ENCODE results near the gene EVX2. TPM values are rescaled to one million over a fixed set of nuclear protein-coding genes. Genes with fewer than 3 reads are reported as not detected.

EVX2 gene
- total RNA-seq, 2 experiments from 2014 or later, result not detected

DNA sequence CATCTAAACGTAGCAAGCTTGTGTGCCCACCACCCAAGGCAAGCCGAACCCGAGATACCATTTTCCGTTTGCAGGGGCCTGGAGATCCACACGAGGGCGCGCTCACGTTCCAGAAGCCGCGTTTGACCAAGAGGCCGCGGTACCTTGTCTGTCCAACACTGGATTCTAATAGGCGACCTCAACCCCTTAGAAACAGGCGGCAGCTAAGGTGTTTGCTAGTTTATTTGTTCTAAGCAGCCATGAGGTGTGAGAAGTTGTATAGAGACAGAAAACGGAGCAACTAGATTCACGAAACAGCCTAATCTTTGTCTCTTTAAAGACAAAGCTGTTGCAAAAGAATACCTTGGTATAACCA, 27.5 kb upstream of the EVX2 start:
- POLR2A ChIA-PET, result interaction anchor here (0.7 to 2.4 kb wide), 3 partner anchors 9 to 15 kb away, joined by 3 to 8 read pairs (median 4); no protein-coding TSS in a partner anchor
- H3K9me3 ChIP-seq (ENCODE audit: control insufficient read depth in 1 of 2, insufficient read depth in 1 of 2, low read length in 2 of 2), result peaks cover 13 to 65% of the 10 kb centered on the region in 2 experiments
- Mint-ChIP-seq H3K36me3 (ENCODE audit: low read depth) (peaks cover 7% of the 10 kb centered on the region), H3K4me3 (no peak overlapping the region), H3K4me1 (ENCODE audit: low read depth) (peaks cover 18% of the 10 kb centered on the region), H3K9me3 (no peaks in the 10 kb centered on the region), H3K27me3 (peaks cover 89% of the 10 kb centered on the region), H3K27ac (no peak overlapping the region)
- no peak overlapping the region for H3K27ac ChIP-seq (ENCODE audit: low read depth in 1 of 2, low read length in 2 of 2)
- peaks cover 88 to 93% of the 10 kb centered on the region in 2 experiments for H3K27me3 ChIP-seq (ENCODE audit: control insufficient read depth in 1 of 2, insufficient read depth in 2 of 2, low read length in 2 of 2)
- TF ChIP-seq, protein P1, sequence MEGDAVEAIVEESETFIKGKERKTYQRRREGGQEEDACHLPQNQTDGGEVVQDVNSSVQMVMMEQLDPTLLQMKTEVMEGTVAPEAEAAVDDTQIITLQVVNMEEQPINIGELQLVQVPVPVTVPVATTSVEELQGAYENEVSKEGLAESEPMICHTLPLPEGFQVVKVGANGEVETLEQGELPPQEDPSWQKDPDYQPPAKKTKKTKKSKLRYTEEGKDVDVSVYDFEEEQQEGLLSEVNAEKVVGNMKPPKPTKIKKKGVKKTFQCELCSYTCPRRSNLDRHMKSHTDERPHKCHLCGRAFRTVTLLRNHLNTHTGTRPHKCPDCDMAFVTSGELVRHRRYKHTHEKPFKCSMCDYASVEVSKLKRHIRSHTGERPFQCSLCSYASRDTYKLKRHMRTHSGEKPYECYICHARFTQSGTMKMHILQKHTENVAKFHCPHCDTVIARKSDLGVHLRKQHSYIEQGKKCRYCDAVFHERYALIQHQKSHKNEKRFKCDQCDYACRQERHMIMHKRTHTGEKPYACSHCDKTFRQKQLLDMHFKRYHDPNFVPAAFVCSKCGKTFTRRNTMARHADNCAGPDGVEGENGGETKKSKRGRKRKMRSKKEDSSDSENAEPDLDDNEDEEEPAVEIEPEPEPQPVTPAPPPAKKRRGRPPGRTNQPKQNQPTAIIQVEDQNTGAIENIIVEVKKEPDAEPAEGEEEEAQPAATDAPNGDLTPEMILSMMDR (IDR thresholded peaks at IDR 0.05), result no peak
- CTCF ChIA-PET, result interaction anchor here (0.9 to 1.8 kb wide), 3 partner anchors 10 to 16 kb away, joined by 3 to 6 read pairs (median 3); no protein-coding TSS in a partner anchor
- H3K4me1 ChIP-seq (ENCODE audit: insufficient read depth, low read length), result peaks cover 21% of the 10 kb centered on the region
- intact Hi-C loops (cut with DNase I, micrococcal nuclease), result loop anchor here in 1 of 2 experiments (2.0 to 5.0 kb wide), 2 partner anchors 14 to 34 kb away; no protein-coding TSS in a partner anchor
- ATAC-seq (ENCODE audit: poor library complexity), result no peak
- DNase-seq, result no peak
- H3K4me3 ChIP-seq (ENCODE audit: low read length), result no peak overlapping the region
- no peaks in the 10 kb centered on the region for H3K36me3 ChIP-seq (ENCODE audit: insufficient read depth, low read length)

DNA sequence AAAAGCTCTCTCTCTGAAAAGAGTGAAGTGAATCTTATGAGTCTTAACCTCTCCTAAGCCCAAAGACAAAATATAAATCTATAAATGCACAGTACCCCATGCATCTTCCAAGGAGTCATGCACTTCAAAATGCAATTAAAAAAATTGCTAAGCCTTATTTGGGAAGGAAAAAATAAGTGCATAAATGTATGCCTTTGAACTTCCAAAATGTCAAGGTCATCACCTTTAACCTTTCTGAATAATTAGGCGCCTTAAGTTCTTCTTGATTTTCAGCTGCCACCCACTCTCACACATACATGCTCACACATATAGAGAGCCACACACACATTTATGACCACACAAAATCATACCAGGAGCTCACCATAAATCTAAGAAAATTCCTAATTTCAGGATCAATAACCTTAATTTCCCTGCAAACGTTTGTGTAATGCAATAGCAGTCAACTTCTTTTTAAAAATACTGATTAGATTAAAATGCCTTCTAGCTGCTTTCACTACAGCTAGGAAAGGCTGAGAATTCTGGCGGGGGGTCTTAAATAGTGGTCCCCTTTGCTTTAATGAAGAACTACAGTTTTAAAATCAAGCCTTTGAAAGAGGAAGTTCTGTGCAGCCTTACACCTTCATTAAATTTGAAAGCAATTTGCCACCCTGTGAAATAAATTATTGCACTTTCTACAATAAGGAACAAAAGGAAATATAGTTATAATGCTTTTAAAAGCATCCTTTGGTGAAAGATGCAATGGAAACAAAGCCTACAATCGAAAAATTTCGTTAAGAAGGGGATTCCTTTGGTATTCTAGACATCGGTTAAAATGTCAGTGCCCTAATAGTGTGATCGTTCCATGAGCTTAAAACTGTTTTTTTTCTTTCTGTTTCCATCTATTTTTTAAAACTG, 26.9 kb upstream of the EVX2 start:
- Histone ChIP-seq H3K36me3 (ENCODE audit: insufficient read depth, low read length) (no peaks in the 10 kb centered on the region), H3K9me3 (ENCODE audit: control insufficient read depth in 1 of 2, insufficient read depth in 1 of 2, low read length in 2 of 2) (peaks cover 13 to 65% of the 10 kb centered on the region in 2 experiments), H3K27ac (ENCODE audit: low read depth in 1 of 2, low read length in 2 of 2) (no peak overlapping the region), H3K27me3 (ENCODE audit: control insufficient read depth in 1 of 2, insufficient read depth in 2 of 2, low read length in 2 of 2) (peaks cover 87 to 93% of the 10 kb centered on the region in 2 experiments), H3K4me1 (ENCODE audit: insufficient read depth, low read length) (peaks cover 22% of the 10 kb centered on the region), H3K4me3 (ENCODE audit: low read length) (no peak overlapping the region)
- no peaks in the 10 kb centered on the region for H3K9me3 Mint-ChIP-seq
- H3K36me3 Mint-ChIP-seq (ENCODE audit: low read depth), result peaks cover 7% of the 10 kb centered on the region
- no peak overlapping the region for H3K27ac Mint-ChIP-seq
- CTCF ChIA-PET, result interaction anchor here (0.9 to 1.8 kb wide), 3 partner anchors 9 to 16 kb away, joined by 3 to 6 read pairs (median 3); no protein-coding TSS in a partner anchor
- TF ChIP-seq, protein P1 (IDR thresholded peaks at IDR 0.05), result no peak
- H3K27me3 Mint-ChIP-seq, result peaks cover 89% of the 10 kb centered on the region
- DNase-seq (no peak), ATAC-seq (ENCODE audit: poor library complexity) (no peak)
- no peak overlapping the region for H3K4me3 Mint-ChIP-seq
- POLR2A ChIA-PET, result interaction anchor here (0.7 to 2.4 kb wide), 5 partner anchors 10 to 61 kb away, joined by 3 to 8 read pairs (median 3); no protein-coding TSS in a partner anchor
- peaks cover 24% of the 10 kb centered on the region for H3K4me1 Mint-ChIP-seq (ENCODE audit: low read depth)
- intact Hi-C loops (cut with DNase I, micrococcal nuclease), result loop anchor here in 1 of 2 experiments (2.0 to 5.0 kb wide), 2 partner anchors 14 to 33 kb away; no protein-coding TSS in a partner anchor

DNA sequence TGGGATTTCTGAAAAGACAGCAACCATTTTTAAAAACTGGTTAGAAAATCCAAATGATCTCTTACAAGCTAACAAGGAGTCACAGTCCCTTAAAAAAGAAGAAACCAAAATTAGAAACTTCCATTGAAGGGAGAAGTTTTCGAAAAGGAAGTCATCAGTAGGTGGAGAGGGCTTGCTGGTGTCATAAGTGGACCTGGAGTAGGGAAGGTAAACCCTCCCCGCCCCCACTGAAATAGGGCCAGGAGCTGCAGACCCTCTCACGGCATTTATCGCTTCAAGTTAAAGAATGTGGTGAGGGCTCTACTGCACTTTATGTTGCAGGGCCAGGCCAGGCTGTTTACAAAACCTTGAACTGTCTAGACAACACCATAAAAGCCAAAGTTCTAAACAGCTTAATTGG, 26.2 kb upstream of the EVX2 start:
- ATAC-seq (ENCODE audit: poor library complexity) (no peak), DNase-seq (no peak)
- H3K4me1 Mint-ChIP-seq (ENCODE audit: low read depth), result peaks cover 28% of the 10 kb centered on the region
- no peak overlapping the region for H3K4me3 ChIP-seq (ENCODE audit: low read length)
- no peak overlapping the region for H3K4me3 Mint-ChIP-seq
- peaks cover 11 to 71% of the 10 kb centered on the region in 2 experiments for H3K9me3 ChIP-seq (ENCODE audit: control insufficient read depth in 1 of 2, insufficient read depth in 1 of 2, low read length in 2 of 2)
- POLR2A ChIA-PET, result interaction anchor here (0.7 to 2.4 kb wide), 4 partner anchors 11 to 62 kb away, joined by 3 to 8 read pairs (median 4); no protein-coding TSS in a partner anchor
- TF ChIP-seq, protein P1 (IDR thresholded peaks at IDR 0.05), result no peak
- CTCF ChIA-PET, result interaction anchor here (1.2 to 1.8 kb wide), 2 partner anchors 8 to 17 kb away, joined by 3 to 6 read pairs; no protein-coding TSS in a partner anchor
- no peaks in the 10 kb centered on the region for H3K36me3 ChIP-seq (ENCODE audit: insufficient read depth, low read length)
- H3K27me3 Mint-ChIP-seq, result peaks cover 90% of the 10 kb centered on the region
- H3K4me1 ChIP-seq (ENCODE audit: insufficient read depth, low read length), result peaks cover 24% of the 10 kb centered on the region
- intact Hi-C loops (cut with DNase I, micrococcal nuclease), result loop anchor here in 1 of 2 experiments (2.0 to 5.0 kb wide), 2 partner anchors 13 to 33 kb away; no protein-coding TSS in a partner anchor
- H3K27ac Mint-ChIP-seq, result no peak overlapping the region
- H3K9me3 Mint-ChIP-seq, result no peaks in the 10 kb centered on the region
- H3K27ac ChIP-seq (ENCODE audit: low read depth in 1 of 2, low read length in 2 of 2), result no peak overlapping the region
- H3K36me3 Mint-ChIP-seq (ENCODE audit: low read depth), result peaks cover 7% of the 10 kb centered on the region
- peaks cover 87 to 93% of the 10 kb centered on the region in 2 experiments for H3K27me3 ChIP-seq (ENCODE audit: control insufficient read depth in 1 of 2, insufficient read depth in 2 of 2, low read length in 2 of 2)
